Ectodermal cell (in vitro differentiated cells): ENCODE measurements around the gene KCNMB4. TPM values are rescaled to one million over a fixed set of nuclear protein-coding genes. Genes with fewer than 3 reads are reported as not detected.

ENCODE experiments used
- H3K27ac ChIP-seq: 2 replicates; pipeline ENCODE4 v1.7.0; 2013; ENCODE audit warnings: mild to moderate bottlenecking, low read depth, low read length; ENCODE audit not compliant: insufficient read depth, poor library complexity, severe bottlenecking
- H3K27me3 ChIP-seq: 2 replicates; pipeline ENCODE4 v1.7.0; 2013; ENCODE audit warnings: mild to moderate bottlenecking, low read length; ENCODE audit not compliant: insufficient read depth, control insufficient read depth, poor library complexity, severe bottlenecking
- H3K36me3 ChIP-seq: one replicate; pipeline ENCODE4 v1.7.0; 2013; ENCODE audit warnings: low read length; ENCODE audit not compliant: control insufficient read depth, insufficient read depth
- H3K4me1 ChIP-seq: one replicate; pipeline ENCODE4 v1.7.0; 2013; ENCODE audit warnings: low read length; ENCODE audit not compliant: control insufficient read depth, insufficient read depth
- H3K4me3 ChIP-seq: 2 replicates; pipeline ENCODE4 v1.7.0; 2013; ENCODE audit warnings: low read depth, low read length, control low read depth; ENCODE audit not compliant: insufficient read depth
- H3K9me3 ChIP-seq: 2 replicates; pipeline ENCODE4 v1.7.0; 2013; ENCODE audit warnings: mild to moderate bottlenecking, low read length, moderate library complexity; ENCODE audit not compliant: control insufficient read depth
- WGBS, 2 experiments: methylation state at CpG; one replicate each; pipeline ENCODE4 v1.1.7; 2013; ENCODE audit warnings: missing lambda C conversion rate in 2 of 2; 5-methylcytosine and 5-hydroxymethylcytosine counted together
- polyA plus RNA-seq, 4 experiments: library from polyadenylated mRNA; stranded (reverse); fragments of 50-300 nt; gene quantifications; one replicate each; pipeline ENCODE4 v1.2.3, GENCODE V29; 2013

Gene KCNMB4, protein sequence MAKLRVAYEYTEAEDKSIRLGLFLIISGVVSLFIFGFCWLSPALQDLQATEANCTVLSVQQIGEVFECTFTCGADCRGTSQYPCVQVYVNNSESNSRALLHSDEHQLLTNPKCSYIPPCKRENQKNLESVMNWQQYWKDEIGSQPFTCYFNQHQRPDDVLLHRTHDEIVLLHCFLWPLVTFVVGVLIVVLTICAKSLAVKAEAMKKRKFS
- polyA plus RNA-seq (2013, experiment 1 of 4) = 8.4 TPM
- 11.5 TPM for polyA plus RNA-seq (2013, experiment 2 of 4)
- polyA plus RNA-seq (2013, experiment 3 of 4) = 8.7 TPM
- polyA plus RNA-seq (2013, experiment 4 of 4) = 8.5 TPM

GRCh38 chr12:70365648-70366518 lies at the start of gene KCNMB4:
KCNMB4 (plus strand) TSS chr12:70366290; CDS start chr12:70366735, 445 bp downstream.
- WGBS, 2 experiments = 0 to 1% methylated on average over 88 of the region's 88 CpGs
- Histone ChIP-seq H3K4me1 (peaks cover 7% of the 10 kb centered on the region), H3K9me3 (no peaks in the 10 kb centered on the region), H3K4me3 (peak within 1 kb of the TSS; percentile 80), H3K27me3 (peaks cover 39% of the 10 kb centered on the region), H3K27ac (no peak within 1 kb of the TSS), H3K36me3 (no peaks in the 10 kb centered on the region)

DNA sequence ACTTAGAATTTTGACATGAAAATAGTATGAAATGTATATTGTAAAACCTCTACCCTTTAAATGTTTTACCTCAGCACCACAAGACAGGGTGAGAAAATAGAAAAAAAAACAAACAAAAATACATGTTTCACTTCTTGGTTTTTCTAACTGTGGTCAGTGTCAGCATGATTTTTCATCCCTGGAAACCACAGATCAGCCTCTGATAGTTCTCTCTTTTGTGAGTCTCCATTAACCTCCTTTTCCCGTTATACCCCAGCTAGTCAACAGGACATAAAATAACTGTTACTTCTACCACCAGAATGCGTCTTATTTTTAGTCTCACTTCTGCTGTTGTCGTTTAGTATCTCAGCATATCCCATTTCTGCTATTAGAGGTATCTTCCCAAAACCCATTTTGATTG lies 48.3 kb upstream of the KCNMB4 start:
- Histone ChIP-seq H3K27ac (no peak overlapping the region), H3K36me3 (no peaks in the 10 kb centered on the region), H3K9me3 (no peaks in the 10 kb centered on the region), H3K4me1 (no peaks in the 10 kb centered on the region), H3K27me3 (no peaks in the 10 kb centered on the region), H3K4me3 (no peak overlapping the region)
- WGBS, 2 experiments = 91 to 92% methylated on average over 3 of the region's 3 CpGs

- no peak overlapping the region for H3K27ac ChIP-seq
- H3K9me3 ChIP-seq = no peaks in the 10 kb centered on the region
- no peaks in the 10 kb centered on the region for H3K36me3 ChIP-seq
- 50 to 62% methylated on average over 2 to 3 of the region's 4 CpGs for WGBS, 2 experiments
- no peaks in the 10 kb centered on the region for H3K4me1 ChIP-seq
- H3K4me3 ChIP-seq = no peak overlapping the region
- no peaks in the 10 kb centered on the region for H3K27me3 ChIP-seq
Observed at GRCh38 chr12:70319605-70320004, 46.5 kb upstream of the KCNMB4 start.

GRCh38 chr12:70321191-70321590 lies 44.9 kb upstream of the KCNMB4 start:
- no peaks in the 10 kb centered on the region for H3K27me3 ChIP-seq
- no peaks in the 10 kb centered on the region for H3K36me3 ChIP-seq
- H3K9me3 ChIP-seq = no peaks in the 10 kb centered on the region
- no peaks in the 10 kb centered on the region for H3K4me1 ChIP-seq
- no peak overlapping the region for H3K27ac ChIP-seq
- 97% methylated on average over 2 of the region's 2 CpGs for WGBS, 2 experiments
- no peak overlapping the region for H3K4me3 ChIP-seq

GRCh38 chr12:70327541-70327940 lies 38.5 kb upstream of the KCNMB4 start:
- Histone ChIP-seq H3K27ac (no peak overlapping the region), H3K4me3 (no peak overlapping the region), H3K27me3 (no peaks in the 10 kb centered on the region), H3K9me3 (no peaks in the 10 kb centered on the region), H3K36me3 (no peaks in the 10 kb centered on the region), H3K4me1 (no peaks in the 10 kb centered on the region)
- WGBS, 2 experiments = 98 to 99% methylated on average over 2 of the region's 2 CpGs

GRCh38 chr12:70329728-70330127 lies 36.4 kb upstream of the KCNMB4 start:
- H3K27ac ChIP-seq = no peak overlapping the region
- H3K9me3 ChIP-seq = no peaks in the 10 kb centered on the region

GRCh38 chr12:70330158-70330557 lies 35.9 kb upstream of the KCNMB4 start:
- H3K9me3 ChIP-seq = no peaks in the 10 kb centered on the region
- no peaks in the 10 kb centered on the region for H3K4me1 ChIP-seq
- no peak overlapping the region for H3K4me3 ChIP-seq
- no peak overlapping the region for H3K27ac ChIP-seq
- WGBS, 2 experiments = 97 to 98% methylated on average over 2 of the region's 2 CpGs
- H3K27me3 ChIP-seq = no peaks in the 10 kb centered on the region
- H3K36me3 ChIP-seq = no peaks in the 10 kb centered on the region

More at GRCh38 chr12:70329728-70330127, 36.4 kb upstream of the KCNMB4 start:
- H3K27me3 ChIP-seq = no peaks in the 10 kb centered on the region
- 100% methylated on average over 2 of the region's 3 CpGs for WGBS, 2 experiments
- H3K4me3 ChIP-seq = no peak overlapping the region
- no peaks in the 10 kb centered on the region for H3K36me3 ChIP-seq
- no peaks in the 10 kb centered on the region for H3K4me1 ChIP-seq

GRCh38 chr12:70332236-70332635 lies 33.9 kb upstream of the KCNMB4 start:
- H3K27ac ChIP-seq = no peak overlapping the region
- H3K4me3 ChIP-seq = no peak overlapping the region
- no peaks in the 10 kb centered on the region for H3K27me3 ChIP-seq
- no peaks in the 10 kb centered on the region for H3K9me3 ChIP-seq
- H3K4me1 ChIP-seq = no peaks in the 10 kb centered on the region
- H3K36me3 ChIP-seq = no peaks in the 10 kb centered on the region

DNA sequence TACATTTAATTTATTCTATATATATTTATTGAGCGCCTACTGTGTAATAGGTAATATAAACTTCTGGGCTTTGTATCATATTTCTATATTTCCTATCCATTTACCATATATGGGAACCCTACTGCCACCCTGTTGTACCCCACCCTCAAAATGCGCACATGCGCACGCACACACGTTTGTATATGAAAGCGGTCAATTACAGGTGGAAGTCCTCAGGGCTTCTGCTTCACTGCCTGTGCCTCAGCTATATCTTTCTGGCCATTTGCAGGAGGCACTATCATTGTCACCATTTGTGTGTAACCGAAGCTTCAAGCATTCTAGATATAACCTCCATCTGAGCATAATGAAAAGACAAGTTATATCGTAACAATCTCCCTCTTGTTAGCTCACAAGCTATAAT lies 31.3 kb upstream of the KCNMB4 start:
- H3K4me1 ChIP-seq = no peaks in the 10 kb centered on the region
- H3K27me3 ChIP-seq = no peaks in the 10 kb centered on the region
- H3K4me3 ChIP-seq = no peak overlapping the region
- peaks cover 13% of the 10 kb centered on the region for H3K36me3 ChIP-seq
- no peak overlapping the region for H3K27ac ChIP-seq
- WGBS, 2 experiments = 95 to 97% methylated on average over 6 to 7 of the region's 8 CpGs
- no peaks in the 10 kb centered on the region for H3K9me3 ChIP-seq

DNA sequence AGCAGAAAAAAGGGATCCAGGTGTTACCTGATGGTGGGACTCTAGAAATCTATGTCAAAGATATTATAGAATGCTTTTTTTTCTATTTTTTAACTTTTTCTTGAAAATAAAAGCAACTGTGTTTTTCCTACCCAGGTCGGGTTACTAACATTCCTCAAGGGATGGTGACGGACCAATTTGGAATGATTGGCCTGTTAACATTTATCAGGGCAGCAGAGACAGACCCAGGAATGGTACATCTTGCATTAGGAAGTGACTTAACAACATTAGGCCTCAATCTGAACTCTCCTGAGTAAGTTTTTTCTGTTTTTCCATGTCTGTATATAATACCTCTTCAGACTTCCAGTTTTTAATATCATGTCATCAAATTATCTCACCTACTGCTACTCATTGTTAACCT lies 27.6 kb upstream of the KCNMB4 start:
- Histone ChIP-seq H3K4me1 (no peaks in the 10 kb centered on the region), H3K9me3 (no peaks in the 10 kb centered on the region), H3K27ac (no peak overlapping the region), H3K36me3 (peaks cover 23% of the 10 kb centered on the region), H3K4me3 (no peak overlapping the region), H3K27me3 (no peaks in the 10 kb centered on the region)
- 93 to 97% methylated on average over 2 of the region's 2 CpGs for WGBS, 2 experiments
